Measurements from ENCODE around the gene UTP14C. TPM values are rescaled to one million over a fixed set of nuclear protein-coding genes. Genes with fewer than 3 reads are reported as not detected.

Gene UTP14C
- total and polyA plus RNA-seq, 4 donors, result 2.8 to 26.8 (median 11.5) TPM

GRCh38 chr13:52011632-52012511 is 12.6 kb upstream of the UTP14C start, which contains the start of gene ALG11:
Gene ALG11, plus strand, starts transcription at chr13:52012398. Its CDS starts 21 bp downstream, at chr13:52012419.
- H3K27me3 ChIP-seq (ENCODE audit: control insufficient read depth in 3 of 3, insufficient read depth in 3 of 3, low read length in 2 of 3), result no peaks in the 10 kb centered on the region
- peak within 1 kb of the TSS; percentile 78 for H3K9ac ChIP-seq (ENCODE audit: insufficient read depth in 1 of 2, low read length in 2 of 2)
- DNase-seq (peak; percentile 99), ATAC-seq (ENCODE audit: insufficient read depth, low FRiP score) (peak; percentile 100)
- no peaks in the 10 kb centered on the region for H3K36me3 ChIP-seq (ENCODE audit: control insufficient read depth in 4 of 4, insufficient read depth in 4 of 4, low read length in 4 of 4)
- H3K27ac ChIP-seq (ENCODE audit: low read depth in 1 of 2, low read length in 1 of 2), result peak within 1 kb of the TSS; percentile 85 to 90
- no peaks in the 10 kb centered on the region for H3K9me3 ChIP-seq (ENCODE audit: control insufficient read depth in 4 of 4, insufficient read depth in 3 of 4, low read length in 3 of 4)
- WGBS, 2 donors, result 0% methylated on average over 58 to 82 of the region's 82 CpGs
- H3K4me1 ChIP-seq (ENCODE audit: control insufficient read depth in 5 of 5, insufficient read depth in 5 of 5, low read length in 5 of 5), result peaks cover 3 to 22% (median 10%) of the 10 kb centered on the region in 5 donors
- TF ChIP-seq CTCF (IDR thresholded peaks at IDR 0.05; ENCODE audit: control extremely low read depth, extremely low read depth), result no peak
- peak within 1 kb of the TSS; percentile 98 for H3K4me3 ChIP-seq

GRCh38 chr13:52012512-52012836 is 12.0 kb upstream of the UTP14C start:
- Histone ChIP-seq H3K27ac (ENCODE audit: low read depth in 1 of 2, low read length in 1 of 2) (peak overlapping the region; percentile 85 to 90), H3K4me3 (peak overlapping the region; percentile 98), H3K36me3 (ENCODE audit: control insufficient read depth in 4 of 4, insufficient read depth in 4 of 4, low read length in 4 of 4) (peaks cover 0 to under 1% (median 0%) of the 10 kb centered on the region in 4 donors), H3K9me3 (ENCODE audit: control insufficient read depth in 4 of 4, insufficient read depth in 3 of 4, low read length in 3 of 4) (no peaks in the 10 kb centered on the region), H3K27me3 (ENCODE audit: control insufficient read depth in 3 of 3, insufficient read depth in 3 of 3, low read length in 2 of 3) (no peaks in the 10 kb centered on the region), H3K9ac (ENCODE audit: insufficient read depth in 1 of 2, low read length in 2 of 2) (peak overlapping the region; percentile 78), H3K4me1 (ENCODE audit: control insufficient read depth in 5 of 5, insufficient read depth in 5 of 5, low read length in 5 of 5) (peaks cover 3 to 22% (median 10%) of the 10 kb centered on the region in 5 donors)
- no peak for ATAC-seq (ENCODE audit: insufficient read depth, low FRiP score)
- TF ChIP-seq CTCF (IDR thresholded peaks at IDR 0.05; ENCODE audit: control extremely low read depth, extremely low read depth), result no peak
- no peak for DNase-seq
- WGBS, 2 donors, result 1% methylated on average over 8 of the region's 8 CpGs

- no peak for TF ChIP-seq CTCF (IDR thresholded peaks at IDR 0.05; ENCODE audit: control extremely low read depth, extremely low read depth)
- Histone ChIP-seq H3K9me3 (ENCODE audit: control insufficient read depth in 4 of 4, insufficient read depth in 3 of 4, low read length in 3 of 4) (no peaks in the 10 kb centered on the region), H3K27ac (ENCODE audit: low read depth in 1 of 2, low read length in 1 of 2) (no peak overlapping the region), H3K9ac (ENCODE audit: insufficient read depth in 1 of 2, low read length in 2 of 2) (no peak overlapping the region), H3K4me1 (ENCODE audit: control insufficient read depth in 5 of 5, insufficient read depth in 5 of 5, low read length in 5 of 5) (peaks cover 0 to 10% (median 3%) of the 10 kb centered on the region in 5 donors), H3K4me3 (no peak overlapping the region), H3K36me3 (ENCODE audit: control insufficient read depth in 4 of 4, insufficient read depth in 4 of 4, low read length in 4 of 4) (peaks cover 4 to 21% (median 5%) of the 10 kb centered on the region in 4 donors), H3K27me3 (ENCODE audit: control insufficient read depth in 3 of 3, insufficient read depth in 3 of 3, low read length in 2 of 3) (no peaks in the 10 kb centered on the region)
- 97 to 98% methylated on average over 3 of the region's 3 CpGs for WGBS, 2 donors
- DNase-seq (no peak), ATAC-seq (ENCODE audit: insufficient read depth, low FRiP score) (no peak)
These were observed 8.2 kb upstream of the UTP14C start for GRCh38 chr13:52016296-52016695.
